Liver (tissue), 9 donors: ENCODE results near the gene CPNE1. TPM values are rescaled to one million over a fixed set of nuclear protein-coding genes. Genes with fewer than 3 reads are reported as not detected.

Experiments used
- DNase-seq: peaks from one replicate; pipeline ENCODE4 v3.0.0-alpha.2; 2017; ENCODE audit warnings: low spot score
- H3K27ac ChIP-seq, 2 donors: one replicate each; pipeline ENCODE4 v1.7.0; 2013; ENCODE audit warnings: inconsistent platforms in 2 of 2, low read length in 2 of 2, control low read depth in 1 of 2, low read depth in 1 of 2, mild to moderate bottlenecking in 1 of 2
- H3K27me3 ChIP-seq, 4 donors: one replicate each; pipeline versions ENCODE4 v1.6.1 to v1.7.0; 2013; ENCODE audit warnings: low read length in 3 of 4, inconsistent platforms in 1 of 4, mild to moderate bottlenecking in 1 of 4, moderate library complexity in 1 of 4; ENCODE audit not compliant: control insufficient read depth in 4 of 4, insufficient read depth in 4 of 4
- H3K36me3 ChIP-seq, 4 donors: one replicate each; pipeline versions ENCODE4 v1.6.1 to v1.7.0; 2013; ENCODE audit warnings: low read length in 3 of 4, mild to moderate bottlenecking in 3 of 4, low read depth in 1 of 4, moderate library complexity in 1 of 4; ENCODE audit not compliant: control insufficient read depth in 4 of 4, insufficient read depth in 3 of 4
- H3K4me1 ChIP-seq, 4 donors: one replicate each; pipeline versions ENCODE4 v1.6.1 to v1.7.0; 2013; ENCODE audit warnings: low read length in 3 of 4, mild to moderate bottlenecking in 3 of 4, moderate library complexity in 1 of 4; ENCODE audit not compliant: control insufficient read depth in 4 of 4, insufficient read depth in 4 of 4
- H3K4me3 ChIP-seq, 3 donors: one replicate each; pipeline versions ENCODE4 v1.6.1 to v1.7.0; 2013; ENCODE audit warnings: low read length in 3 of 3, control low read depth in 1 of 3, low read depth in 1 of 3, mild to moderate bottlenecking in 1 of 3
- H3K9ac ChIP-seq, 2 donors: one replicate each; pipeline ENCODE4 v1.7.0; 2013; ENCODE audit warnings: low read length in 2 of 2, mild to moderate bottlenecking in 2 of 2, moderate library complexity in 2 of 2, control low read depth in 1 of 2, low read depth in 1 of 2
- H3K9me3 ChIP-seq, 4 donors: one replicate each; pipeline versions ENCODE4 v1.6.1 to v1.7.0; 2013; ENCODE audit warnings: low read length in 3 of 4; ENCODE audit not compliant: control insufficient read depth in 4 of 4
- ATF3 ChIP-seq: IDR thresholded peaks from 2 replicates; pipeline ENCODE4 v1.6.1; 2016; ENCODE audit warnings: antibody characterized with exemption
- EGR1 ChIP-seq, 2 donors: IDR thresholded peaks; 2 replicates each; pipeline ENCODE4 v1.6.1; 2016 to 2018; ENCODE audit warnings: antibody characterized with exemption in 2 of 2, low read depth in 2 of 2
- FOXA1 ChIP-seq: IDR thresholded peaks from 2 replicates; pipeline ENCODE4 v1.6.1; 2016; ENCODE audit warnings: antibody characterized with exemption
- GABPA ChIP-seq, 2 donors: IDR thresholded peaks in 1 of 2; conservative IDR thresholded peaks in 1 of 2; 2 replicates each; pipeline ENCODE4 v1.6.1; 2016; ENCODE audit warnings: antibody characterized with exemption in 2 of 2, mild to moderate bottlenecking in 1 of 2, moderate library complexity in 1 of 2
- HNF4A ChIP-seq, 2 donors: conservative IDR thresholded peaks; 2 replicates each; pipeline ENCODE4 v1.6.1; 2016; ENCODE audit warnings: antibody characterized with exemption in 2 of 2, mild to moderate bottlenecking in 2 of 2
- HNF4G ChIP-seq: IDR thresholded peaks from 2 replicates; pipeline ENCODE4 v1.6.1; 2016; ENCODE audit warnings: antibody characterized with exemption
- NR2F2 ChIP-seq: IDR thresholded peaks from 2 replicates; pipeline ENCODE4 v1.6.1; 2016; ENCODE audit warnings: antibody characterized with exemption
- REST ChIP-seq: IDR thresholded peaks from 2 replicates; pipeline ENCODE4 v1.6.1; 2016; ENCODE audit warnings: antibody characterized with exemption, mild to moderate bottlenecking
- RXRA ChIP-seq, 2 donors: IDR thresholded peaks; 2 replicates each; pipeline ENCODE4 v1.6.1; 2017 to 2018; ENCODE audit warnings: antibody characterized with exemption in 2 of 2, mild to moderate bottlenecking in 1 of 2
- SP1 ChIP-seq: IDR thresholded peaks from 2 replicates; pipeline ENCODE4 v1.6.1; 2018; ENCODE audit warnings: antibody characterized with exemption, mild to moderate bottlenecking
- YY1 ChIP-seq: IDR thresholded peaks from 2 replicates; pipeline ENCODE4 v1.6.1; 2016; ENCODE audit warnings: antibody characterized with exemption, mild to moderate bottlenecking
- ZBTB33 ChIP-seq: IDR thresholded peaks from 2 replicates; pipeline ENCODE4 v1.6.1; 2016; ENCODE audit warnings: antibody characterized with exemption
- WGBS: extraction: QIAGEN DNeasy Blood & Tissue Kit; methylation state at CpG from one replicate; pipeline ENCODE4 v1.1.7; 2013; 5-methylcytosine and 5-hydroxymethylcytosine counted together
- polyA plus RNA-seq, 2 donors: library from polyadenylated mRNA; stranded (reverse) in 1 of 2; unstranded in 1 of 2; fragments of 200-250 nt in 1 of 2; fragments of >200 nt in 1 of 2; fragmentation: Nextera tagmentation in 1 of 2; extraction: Ambion mirVana in 1 of 2; gene quantifications; one replicate each; pipeline versions ENCODE4 v1.2.1 to v1.2.3, GENCODE V29; 2013 to 2015
- total RNA-seq, 2 donors: library from RNA; depleted of rRNA; stranded (reverse); fragments of >200 nt; gene quantifications; one replicate each; pipeline ENCODE4 v1.2.3, GENCODE V29; 2014
- TF ChIP-seq, protein P1 (sequence below): fragments of 150-350 bp; IDR thresholded peaks from 2 replicates; pipeline ENCODE4 v1.5.1; 2017; ENCODE audit warnings: improper control_type of control experiment, low read depth, low read length; ENCODE audit not compliant: missing input control
- TF ChIP-seq, protein P2 (sequence below): IDR thresholded peaks from 2 replicates; pipeline ENCODE4 v1.6.1; 2016; ENCODE audit warnings: antibody characterized with exemption
- donor health status: healthy.
- donor health status: healthy.
- donor health status: healthy.
- donor health status: healthy.
- donor health status: healthy.

CPNE1 gene
- total and polyA plus RNA-seq, 4 donors = 25.5 to 55.4 (median 50.5) TPM

- peaks cover 4 to 30% (median 21%) of the 10 kb centered on the region in 4 donors for H3K4me1 ChIP-seq
- H3K9ac ChIP-seq = no peak overlapping the region
- peaks cover 0 to 24% (median 22%) of the 10 kb centered on the region in 4 donors for H3K36me3 ChIP-seq
- H3K27ac ChIP-seq = no peak overlapping the region
- H3K4me3 ChIP-seq = no peak overlapping the region
- DNase-seq = no peak
- no peaks in the 10 kb centered on the region for H3K9me3 ChIP-seq
- WGBS = 97% methylated on average over 17 of the region's 17 CpGs
- no peaks in the 10 kb centered on the region for H3K27me3 ChIP-seq
- TF ChIP-seq ATF3 (no peak), ZBTB33 (no peak), NR2F2 (no peak), REST (no peak), EGR1 (IDR thresholded peaks at IDR 0.05; ENCODE audit: low read depth in 2 of 2) (no peak), RXRA (IDR thresholded peaks at IDR 0.05) (no peak)
- TF ChIP-seq, protein P1, sequence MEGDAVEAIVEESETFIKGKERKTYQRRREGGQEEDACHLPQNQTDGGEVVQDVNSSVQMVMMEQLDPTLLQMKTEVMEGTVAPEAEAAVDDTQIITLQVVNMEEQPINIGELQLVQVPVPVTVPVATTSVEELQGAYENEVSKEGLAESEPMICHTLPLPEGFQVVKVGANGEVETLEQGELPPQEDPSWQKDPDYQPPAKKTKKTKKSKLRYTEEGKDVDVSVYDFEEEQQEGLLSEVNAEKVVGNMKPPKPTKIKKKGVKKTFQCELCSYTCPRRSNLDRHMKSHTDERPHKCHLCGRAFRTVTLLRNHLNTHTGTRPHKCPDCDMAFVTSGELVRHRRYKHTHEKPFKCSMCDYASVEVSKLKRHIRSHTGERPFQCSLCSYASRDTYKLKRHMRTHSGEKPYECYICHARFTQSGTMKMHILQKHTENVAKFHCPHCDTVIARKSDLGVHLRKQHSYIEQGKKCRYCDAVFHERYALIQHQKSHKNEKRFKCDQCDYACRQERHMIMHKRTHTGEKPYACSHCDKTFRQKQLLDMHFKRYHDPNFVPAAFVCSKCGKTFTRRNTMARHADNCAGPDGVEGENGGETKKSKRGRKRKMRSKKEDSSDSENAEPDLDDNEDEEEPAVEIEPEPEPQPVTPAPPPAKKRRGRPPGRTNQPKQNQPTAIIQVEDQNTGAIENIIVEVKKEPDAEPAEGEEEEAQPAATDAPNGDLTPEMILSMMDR = no peak
Measured at GRCh38 chr20:35665949-35666288, 1.2 kb upstream of the CPNE1 start.

GRCh38 chr20:35663516-35664465 lies 909 bp downstream of the CPNE1 start:
- Histone ChIP-seq H3K9ac (peak overlapping the region; percentile 93 to 98), H3K4me3 (peak overlapping the region; percentile 65 to 95 (median 72)), H3K36me3 (peaks cover 0 to 4% (median 3%) of the 10 kb centered on the region in 4 donors), H3K27ac (peak overlapping the region; percentile 92 to 98), H3K9me3 (no peaks in the 10 kb centered on the region), H3K27me3 (no peaks in the 10 kb centered on the region), H3K4me1 (peaks cover 6 to 36% (median 22%) of the 10 kb centered on the region in 4 donors)
- WGBS = under 1% methylated on average over 28 of the region's 28 CpGs
- peak; percentile 57 for DNase-seq
- TF ChIP-seq FOXA1 = no peak
- TF ChIP-seq ZBTB33 = no peak
- TF ChIP-seq SP1 = no peak
- TF ChIP-seq HNF4A (conservative IDR thresholded peaks at IDR 0.05) = no peak
- TF ChIP-seq HNF4G = no peak
- no peak for TF ChIP-seq RXRA (IDR thresholded peaks at IDR 0.05)
- TF ChIP-seq, protein P2, sequence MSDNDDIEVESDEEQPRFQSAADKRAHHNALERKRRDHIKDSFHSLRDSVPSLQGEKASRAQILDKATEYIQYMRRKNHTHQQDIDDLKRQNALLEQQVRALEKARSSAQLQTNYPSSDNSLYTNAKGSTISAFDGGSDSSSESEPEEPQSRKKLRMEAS = no peak
- no peak for TF ChIP-seq GABPA (IDR thresholded peaks at IDR 0.05 in 1 of 2, conservative IDR thresholded peaks at IDR 0.05 in 1 of 2)
- TF ChIP-seq YY1 = no peak
